Mesenchymal stem cell (in vitro differentiated cells and primary cell): ENCODE results near the gene IRF7.

Source experiments
- DNase-seq: peaks from one replicate; pipeline ENCODE4 v3.0.0-alpha.2; 2013
- H2AFZ ChIP-seq: one replicate; pipeline ENCODE4 v1.6.1; 2013; ENCODE audit warnings: low read depth, mild to moderate bottlenecking, control low read depth, inconsistent platforms, low read length, moderate library complexity
- H2AK5ac ChIP-seq: 2 replicates; pipeline ENCODE4 v1.6.1; 2013; ENCODE audit warnings: low read length, moderate library complexity, mild to moderate bottlenecking, inconsistent platforms; ENCODE audit not compliant: severe bottlenecking
- H2BK120ac ChIP-seq: one replicate; pipeline ENCODE4 v1.6.1; 2013; ENCODE audit warnings: low read depth, mild to moderate bottlenecking, inconsistent platforms, low read length, moderate library complexity
- H2BK12ac ChIP-seq, 2 experiments: one replicate each; pipeline ENCODE4 v1.6.1; 2013; ENCODE audit warnings: inconsistent platforms in 2 of 2, low read length in 2 of 2, mild to moderate bottlenecking in 2 of 2, moderate library complexity in 2 of 2, control low read depth in 1 of 2
- H2BK15ac ChIP-seq: one replicate; pipeline ENCODE4 v1.6.1; 2013; ENCODE audit warnings: mild to moderate bottlenecking, low read depth, inconsistent platforms; ENCODE audit not compliant: poor library complexity, severe bottlenecking
- H2BK5ac ChIP-seq: 2 replicates; pipeline ENCODE4 v1.6.1; 2013; ENCODE audit warnings: low read depth, mild to moderate bottlenecking, low read length, control low read depth, inconsistent platforms; ENCODE audit not compliant: poor library complexity, severe bottlenecking
- H3K14ac ChIP-seq, 2 experiments: one replicate each; pipeline ENCODE4 v1.6.1; 2013; ENCODE audit warnings: inconsistent platforms in 2 of 2, low read length in 2 of 2, control low read depth in 1 of 2, mild to moderate bottlenecking in 1 of 2, moderate library complexity in 1 of 2
- H3K18ac ChIP-seq, 2 experiments: one replicate each; pipeline ENCODE4 v1.6.1; 2013; ENCODE audit warnings: inconsistent platforms in 2 of 2, low read length in 2 of 2, control low read depth in 1 of 2, low read depth in 1 of 2, mild to moderate bottlenecking in 1 of 2
- H3K23ac ChIP-seq, 2 experiments: one replicate each; pipeline ENCODE4 v1.6.1; 2013; ENCODE audit warnings: inconsistent platforms in 2 of 2, low read length in 2 of 2, mild to moderate bottlenecking in 2 of 2, moderate library complexity in 2 of 2, control low read depth in 1 of 2
- H3K27ac ChIP-seq: 2 replicates; pipeline ENCODE4 v1.5.1; 2013; ENCODE audit warnings: mild to moderate bottlenecking, moderate library complexity, low read length, control low read depth, inconsistent platforms; ENCODE audit not compliant: poor library complexity, severe bottlenecking
- H3K27me3 ChIP-seq, 2 experiments: 2 replicates each; pipeline versions ENCODE4 v1.6.1 to v1.7.0; 2013; ENCODE audit warnings: low read length in 2 of 2, mild to moderate bottlenecking in 2 of 2, moderate library complexity in 2 of 2, control low read depth in 1 of 2, inconsistent platforms in 1 of 2; ENCODE audit not compliant: control insufficient read depth in 1 of 2, insufficient read depth in 1 of 2
- H3K36me3 ChIP-seq, 2 experiments: 2 replicates each; pipeline versions ENCODE4 v1.6.1 to v1.7.0; 2013; ENCODE audit warnings: low read length in 2 of 2, control low read depth in 1 of 2, inconsistent platforms in 1 of 2, low read depth in 1 of 2, mild to moderate bottlenecking in 1 of 2; ENCODE audit not compliant: insufficient read depth in 2 of 2, control insufficient read depth in 1 of 2
- H3K4ac ChIP-seq, 2 experiments: one replicate each; pipeline ENCODE4 v1.6.1; 2013; ENCODE audit warnings: inconsistent platforms in 2 of 2, low read length in 2 of 2, mild to moderate bottlenecking in 2 of 2, moderate library complexity in 2 of 2, control low read depth in 1 of 2, low read depth in 1 of 2
- H3K4me1 ChIP-seq: 2 replicates; pipeline ENCODE4 v1.6.1; 2013; ENCODE audit warnings: low read depth, low read length, control low read depth; ENCODE audit not compliant: control insufficient read depth, insufficient read depth
- H3K4me2 ChIP-seq: 2 replicates; pipeline ENCODE4 v1.6.1; 2013; ENCODE audit warnings: low read length, mild to moderate bottlenecking, inconsistent platforms; ENCODE audit not compliant: poor library complexity, severe bottlenecking
- H3K4me3 ChIP-seq, 2 experiments: 2 replicates each; pipeline versions ENCODE4 v1.5.1 to v1.7.0; 2013; ENCODE audit warnings: low read length in 2 of 2, mild to moderate bottlenecking in 2 of 2, control low read depth in 1 of 2, low read depth in 1 of 2; ENCODE audit not compliant: insufficient read depth in 1 of 2
- H3K79me1 ChIP-seq: replicated peaks from 2 replicates; pipeline ENCODE4 v1.6.1; 2013; ENCODE audit warnings: mild to moderate bottlenecking, control low read depth, low read length, inconsistent platforms; ENCODE audit not compliant: poor library complexity, severe bottlenecking
- H3K9ac ChIP-seq: 2 replicates; pipeline ENCODE4 v1.7.0; 2013; ENCODE audit warnings: mild to moderate bottlenecking, low read length, moderate library complexity
- H3K9me3 ChIP-seq: 2 replicates; pipeline ENCODE4 v1.7.0; 2013; ENCODE audit warnings: mild to moderate bottlenecking, low read length; ENCODE audit not compliant: control insufficient read depth
- H4K8ac ChIP-seq: one replicate; pipeline ENCODE4 v1.6.1; 2013; ENCODE audit warnings: inconsistent platforms, mild to moderate bottlenecking, low read length, moderate library complexity
- H4K91ac ChIP-seq: one replicate; pipeline ENCODE4 v1.6.1; 2013; ENCODE audit warnings: mild to moderate bottlenecking, low read length, inconsistent platforms
- WGBS: methylation state at CpG from one replicate; pipeline ENCODE4 v1.1.7; 2013; ENCODE audit warnings: mixed read lengths; 5-methylcytosine and 5-hydroxymethylcytosine counted together

IRF7 gene

GRCh38 chr11:606245-606644, 9.5 kb downstream of the IRF7 start:
- Histone ChIP-seq H3K27me3 (no peaks in the 10 kb centered on the region), H2BK12ac (no peak overlapping the region), H3K4me2 (no peak overlapping the region), H3K36me3 (peaks cover 92 to 96% of the 10 kb centered on the region in 2 experiments), H2BK120ac (no peak overlapping the region), H2BK5ac (no peak overlapping the region), H3K18ac (no peak overlapping the region), H3K79me1 (peaks cover 55% of the 10 kb centered on the region), H3K4me3 (no peak overlapping the region), H3K27ac (no peak overlapping the region), H3K9me3 (no peaks in the 10 kb centered on the region), H3K9ac (no peak overlapping the region), H3K4me1 (peaks cover 4% of the 10 kb centered on the region), H4K8ac (no peak overlapping the region), H2BK15ac (no peak overlapping the region), H3K23ac (no peak overlapping the region), H3K4ac (no peak overlapping the region), H2AFZ (no peak overlapping the region), H4K91ac (no peak overlapping the region), H2AK5ac (no peak overlapping the region), H3K14ac (no peak overlapping the region)
- WGBS: 99% methylated on average over 18 of the region's 19 CpGs
- DNase-seq: no peak

- H3K79me1 ChIP-seq: peaks cover 55% of the 10 kb centered on the region
- H3K9me3 ChIP-seq: no peaks in the 10 kb centered on the region
- H3K9ac ChIP-seq: no peak overlapping the region
- no peak overlapping the region for H3K4ac ChIP-seq
- no peak overlapping the region for H4K91ac ChIP-seq
- no peak overlapping the region for H2BK12ac ChIP-seq
- H2BK120ac ChIP-seq: no peak overlapping the region
- H3K4me3 ChIP-seq: no peak overlapping the region
- no peak overlapping the region for H3K4me2 ChIP-seq
- no peak overlapping the region for H3K27ac ChIP-seq
- no peak overlapping the region for H2AK5ac ChIP-seq
- H3K36me3 ChIP-seq: peaks cover 90 to 92% of the 10 kb centered on the region in 2 experiments
- H4K8ac ChIP-seq: no peak overlapping the region
- no peak overlapping the region for H2BK15ac ChIP-seq
- WGBS: 95% methylated on average over 32 of the region's 33 CpGs
- H3K23ac ChIP-seq: no peak overlapping the region
- H3K18ac ChIP-seq: no peak overlapping the region
- DNase-seq: no peak
- H2AFZ ChIP-seq: no peak overlapping the region
- H3K27me3 ChIP-seq: no peaks in the 10 kb centered on the region
- H3K4me1 ChIP-seq: peaks cover 4% of the 10 kb centered on the region
- H3K14ac ChIP-seq: no peak overlapping the region
- no peak overlapping the region for H2BK5ac ChIP-seq
These were observed 10.2 kb downstream of the IRF7 start for GRCh38 chr11:605286-606129.

- no peak overlapping the region for H3K23ac ChIP-seq
- H3K18ac ChIP-seq: no peak overlapping the region
- no peak overlapping the region for H2AK5ac ChIP-seq
- no peak overlapping the region for H2BK15ac ChIP-seq
- H3K79me1 ChIP-seq: peaks cover 51% of the 10 kb centered on the region
- no peak overlapping the region for H3K4me3 ChIP-seq
- H2BK120ac ChIP-seq: no peak overlapping the region
- no peak overlapping the region for H2BK5ac ChIP-seq
- no peak overlapping the region for H4K91ac ChIP-seq
- no peak overlapping the region for H4K8ac ChIP-seq
- no peak for DNase-seq
- H3K9ac ChIP-seq: no peak overlapping the region
- 93% methylated on average over 13 of the region's 13 CpGs for WGBS
- H3K27me3 ChIP-seq: no peaks in the 10 kb centered on the region
- H3K9me3 ChIP-seq: no peaks in the 10 kb centered on the region
- peaks cover 86 to 90% of the 10 kb centered on the region in 2 experiments for H3K36me3 ChIP-seq
- no peak overlapping the region for H2BK12ac ChIP-seq
- H3K4me2 ChIP-seq: no peak overlapping the region
- no peak overlapping the region for H3K4ac ChIP-seq
- no peak overlapping the region for H3K27ac ChIP-seq
- peaks cover 4% of the 10 kb centered on the region for H3K4me1 ChIP-seq
- no peak overlapping the region for H2AFZ ChIP-seq
- H3K14ac ChIP-seq: no peak overlapping the region
These were observed 12.6 kb downstream of the IRF7 start for GRCh38 chr11:603154-603553.

GRCh38 chr11:601573-602245, 14.0 kb downstream of the IRF7 start:
- Histone ChIP-seq H3K27ac (no peak overlapping the region), H3K36me3 (peaks cover 86 to 88% of the 10 kb centered on the region in 2 experiments), H3K9ac (no peak overlapping the region), H3K9me3 (no peaks in the 10 kb centered on the region), H4K8ac (no peak overlapping the region), H3K4me1 (peaks cover 4% of the 10 kb centered on the region), H3K14ac (no peak overlapping the region), H2AFZ (no peak overlapping the region), H3K18ac (no peak overlapping the region), H4K91ac (no peak overlapping the region), H3K23ac (no peak overlapping the region), H2BK5ac (no peak overlapping the region), H3K27me3 (no peaks in the 10 kb centered on the region), H3K4me3 (no peak overlapping the region), H3K4ac (no peak overlapping the region), H2BK120ac (no peak overlapping the region), H3K79me1 (peaks cover 49% of the 10 kb centered on the region), H3K4me2 (no peak overlapping the region), H2BK12ac (no peak overlapping the region), H2BK15ac (no peak overlapping the region), H2AK5ac (no peak overlapping the region)
- WGBS: 97% methylated on average over 18 of the region's 23 CpGs
- DNase-seq: no peak
